Stimulated activated CD8-positive, alpha-beta memory T cell treated with anti-CD3 and anti-CD28 coated beads, Interleukin-15, amount 100 ng/mL, for 4 hours (primary cell): ENCODE data around the gene CA10.

Experiments used
- DNase-seq, 2 donors: peaks; one replicate each; pipeline ENCODE4 v3.0.0-alpha.2; 2020; ENCODE audit warnings: low read depth in 2 of 2

The CA10 gene

DNA sequence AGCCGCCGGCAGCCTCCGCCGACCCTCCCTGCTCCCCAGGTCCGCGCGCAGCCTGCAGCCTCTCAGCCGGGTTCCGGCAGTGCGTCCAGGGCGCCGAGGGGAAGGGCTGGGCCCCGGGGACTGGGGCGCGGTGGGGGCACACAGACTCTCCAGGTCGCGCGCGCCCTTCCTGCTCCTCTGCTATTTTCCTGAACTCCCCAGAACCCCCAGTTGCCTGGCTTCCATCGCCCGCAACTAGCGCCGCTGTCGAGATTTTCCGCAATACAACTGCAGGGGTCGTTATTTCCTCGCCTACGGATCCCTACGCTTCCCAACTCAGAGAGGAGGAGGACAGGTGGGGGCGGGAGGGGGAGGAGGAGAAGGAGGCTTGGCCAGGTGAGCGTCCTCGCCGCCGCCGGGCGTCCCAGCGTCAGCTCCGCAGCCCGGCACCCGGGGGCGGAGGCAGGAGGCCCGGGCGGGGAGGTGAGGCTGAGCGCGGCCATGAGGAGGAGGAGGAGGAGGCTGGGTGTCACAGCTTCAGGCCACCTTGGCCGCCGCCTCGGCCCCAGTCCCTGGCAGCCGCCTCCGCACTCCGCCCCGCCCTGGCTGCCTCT lies at the start of gene CA10:
Gene CA10, minus strand, starts transcription at position 265 of the 593 bp plus-strand sequence.
- DNase-seq, result no peak

DNA sequence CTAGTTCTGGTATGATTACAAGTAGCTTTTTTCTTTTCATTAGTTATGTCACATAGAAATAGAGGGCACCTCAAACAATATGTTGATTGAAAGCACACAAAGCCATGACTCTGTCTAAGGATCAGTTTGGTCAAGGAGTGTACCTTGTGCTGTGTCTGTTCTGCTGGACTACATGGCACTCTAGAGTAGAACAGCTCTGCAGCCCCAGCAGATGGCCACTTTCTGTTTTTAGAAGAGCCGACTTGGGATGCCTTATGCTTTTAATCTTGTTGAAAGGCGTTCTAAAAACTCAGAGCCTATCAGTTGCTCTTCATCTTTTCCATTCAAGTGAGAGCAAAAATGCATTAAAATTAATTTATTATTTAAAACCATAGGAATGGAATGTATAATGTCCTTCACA lies 49.3 kb upstream of the CA10 start:
- DNase-seq, result no peak

DNA sequence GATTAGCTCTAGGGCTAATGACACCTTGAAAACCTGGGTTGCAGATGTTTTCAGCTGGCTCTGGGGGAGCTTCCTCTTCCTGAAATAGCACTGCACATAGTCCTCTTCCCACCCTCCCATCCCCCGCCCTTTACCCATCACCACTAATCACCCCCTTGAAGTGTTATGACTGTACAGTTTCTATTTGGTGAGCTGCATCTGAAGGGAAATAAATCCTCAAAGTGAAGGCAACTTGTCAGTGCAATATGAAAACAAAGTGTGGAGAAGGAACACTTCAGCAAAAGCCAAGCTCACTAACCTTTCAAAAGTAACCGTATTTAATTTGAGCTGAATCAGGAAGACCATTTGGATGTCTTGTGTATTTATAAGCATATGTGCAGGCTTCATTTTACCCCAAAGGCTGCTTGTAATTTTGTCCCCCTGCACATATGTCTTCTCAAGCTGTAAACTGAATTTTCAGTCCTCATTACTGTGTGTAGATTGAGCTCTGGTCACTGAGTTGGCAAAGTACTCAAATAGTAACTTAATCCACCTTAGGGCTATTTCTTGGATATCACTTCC lies 44.1 kb upstream of the CA10 start:
- DNase-seq, result no peak

DNA sequence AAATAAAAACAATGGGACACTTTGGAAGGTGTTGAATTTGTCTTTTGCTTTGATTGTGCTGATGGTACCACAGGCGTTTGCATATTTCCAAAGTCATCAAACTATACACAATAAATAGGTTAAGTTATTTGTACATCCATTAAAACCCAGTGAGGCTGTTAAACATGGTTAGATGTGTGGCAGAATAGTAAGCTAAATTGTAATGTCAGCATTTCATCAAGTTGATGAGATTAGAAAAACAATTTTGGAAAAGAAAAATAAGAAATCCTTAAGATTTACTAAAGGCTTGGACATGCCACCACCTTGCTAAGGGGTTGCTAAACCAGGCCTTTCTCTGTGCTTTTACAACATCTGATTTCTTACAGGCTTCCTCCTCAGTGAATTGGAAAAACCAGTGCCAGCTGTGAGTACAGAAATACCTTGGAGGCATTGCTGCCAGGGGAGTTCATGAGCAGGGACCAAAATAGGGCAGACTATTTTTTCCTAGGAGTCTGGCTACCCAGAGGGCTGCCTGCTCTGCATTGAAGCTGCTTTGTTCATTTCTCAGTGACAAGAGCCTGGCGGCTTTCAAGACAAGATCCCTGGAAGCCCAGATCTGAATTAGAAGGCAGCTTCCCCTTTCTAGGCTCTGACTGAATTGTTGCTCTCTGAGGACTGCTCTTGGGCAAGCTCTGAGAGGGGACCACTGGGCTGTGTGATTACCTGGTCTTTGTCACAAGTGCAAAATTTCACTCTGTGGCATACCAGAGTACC lies 43.4 kb upstream of the CA10 start:
- DNase-seq, result no peak

DNA sequence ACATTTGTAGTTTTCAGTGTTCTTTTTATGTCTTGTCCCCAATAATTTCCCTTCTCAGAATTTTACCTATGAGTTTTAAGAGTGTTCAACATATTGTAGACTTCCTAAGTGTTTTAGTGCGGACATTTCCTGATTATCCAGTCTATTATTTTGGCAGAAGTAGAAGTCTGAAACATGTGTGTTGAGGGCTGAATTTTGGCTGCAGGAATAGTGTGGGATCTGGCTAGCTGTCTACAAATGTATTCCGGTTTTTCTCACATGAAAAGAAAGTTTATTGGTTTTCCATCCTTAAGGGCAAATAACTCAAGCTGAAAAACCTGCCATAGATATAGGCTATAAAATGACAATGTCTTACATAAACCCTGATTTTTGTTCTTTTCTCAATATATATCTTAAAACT lies 33.0 kb upstream of the CA10 start:
- DNase-seq, result no peak

DNA sequence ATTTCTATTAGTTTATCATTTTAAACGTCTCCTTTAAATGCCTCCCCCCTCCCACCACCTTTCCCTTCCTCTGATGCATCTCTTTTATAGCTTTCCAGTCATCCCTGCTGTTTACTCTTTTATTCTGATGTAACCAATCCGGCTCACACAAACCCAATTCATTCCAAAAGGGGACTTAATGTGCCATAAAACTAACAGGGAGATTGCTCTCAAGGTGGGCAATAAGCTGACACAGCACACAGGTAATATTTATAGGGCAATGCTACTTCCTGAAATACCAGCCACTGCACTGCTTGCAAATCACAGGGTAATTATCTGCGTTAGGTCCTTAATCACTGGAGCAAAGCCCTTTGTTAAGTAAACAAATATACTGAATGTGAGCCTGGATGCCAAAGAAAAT lies 23.3 kb upstream of the CA10 start:
- DNase-seq, result no peak

DNA sequence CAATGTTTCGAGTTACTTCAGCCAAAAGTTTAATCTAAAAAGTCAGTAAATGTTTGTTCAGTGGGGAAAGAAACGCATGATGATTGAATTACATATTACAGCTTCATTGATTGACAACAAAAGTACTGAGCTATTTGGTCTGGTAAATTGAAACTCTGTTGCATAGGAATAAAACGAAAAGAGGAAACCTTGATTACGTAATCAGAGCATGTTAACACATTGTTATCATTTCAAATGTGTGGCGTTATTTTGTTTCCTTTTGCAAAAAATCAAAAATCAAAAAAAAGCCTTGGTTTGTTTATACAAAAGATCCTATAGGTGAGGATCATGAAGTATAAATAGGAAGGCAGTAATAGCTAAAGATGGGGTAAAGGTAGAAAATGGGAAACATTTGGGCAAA lies 19.5 kb upstream of the CA10 start:
- DNase-seq, result no peak

DNA sequence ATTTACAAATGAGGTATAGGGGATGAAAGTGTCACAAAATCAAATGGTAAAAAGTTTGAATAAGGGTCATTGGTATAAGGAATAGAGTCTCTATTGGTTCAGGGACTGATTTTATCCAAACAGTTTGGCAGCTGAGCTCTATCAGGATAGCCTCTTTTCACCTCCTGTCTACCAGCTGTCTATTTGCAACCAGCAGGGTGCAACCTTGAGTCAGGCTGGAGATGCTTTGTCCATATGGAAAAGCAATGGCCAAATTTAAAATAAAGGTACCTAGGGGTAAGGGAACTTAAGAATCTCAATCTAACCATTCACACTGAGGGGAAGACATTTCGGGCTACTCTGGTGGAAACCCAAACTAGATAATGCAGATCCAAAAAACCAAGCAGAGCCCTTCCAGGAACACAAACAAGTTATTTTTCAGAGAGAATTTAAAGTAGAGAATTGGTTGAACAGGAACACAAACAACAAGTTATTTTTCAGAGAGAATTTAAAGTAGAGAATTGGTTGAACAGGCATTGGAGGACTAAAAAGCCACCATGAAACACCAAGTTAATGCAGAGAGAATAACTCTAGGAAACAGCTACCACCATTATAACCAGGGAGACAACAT lies 12.6 kb upstream of the CA10 start:
- no peak for DNase-seq

DNA sequence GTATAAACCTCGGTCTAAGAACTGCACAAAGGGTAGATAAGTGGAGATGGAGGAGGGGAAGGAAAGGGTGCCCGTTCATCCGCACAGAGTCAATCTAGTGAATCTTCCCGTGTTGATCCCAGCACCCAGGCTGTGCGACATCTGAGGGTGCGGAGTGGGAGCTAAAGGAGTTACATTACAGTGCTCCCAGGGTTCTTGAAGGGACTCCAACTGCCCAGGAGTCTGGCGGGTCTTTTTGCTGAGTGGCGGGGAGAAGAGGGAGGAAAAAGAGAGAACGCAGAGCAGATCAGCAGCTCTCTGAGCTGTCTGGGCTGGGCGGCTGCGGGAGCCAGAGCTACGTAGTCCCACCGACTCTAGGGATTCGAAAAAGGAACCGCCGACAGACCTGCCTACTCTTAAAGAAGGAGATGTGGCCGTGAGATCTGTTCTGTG lies 1.6 kb upstream of the CA10 start:
- no peak for DNase-seq

DNA sequence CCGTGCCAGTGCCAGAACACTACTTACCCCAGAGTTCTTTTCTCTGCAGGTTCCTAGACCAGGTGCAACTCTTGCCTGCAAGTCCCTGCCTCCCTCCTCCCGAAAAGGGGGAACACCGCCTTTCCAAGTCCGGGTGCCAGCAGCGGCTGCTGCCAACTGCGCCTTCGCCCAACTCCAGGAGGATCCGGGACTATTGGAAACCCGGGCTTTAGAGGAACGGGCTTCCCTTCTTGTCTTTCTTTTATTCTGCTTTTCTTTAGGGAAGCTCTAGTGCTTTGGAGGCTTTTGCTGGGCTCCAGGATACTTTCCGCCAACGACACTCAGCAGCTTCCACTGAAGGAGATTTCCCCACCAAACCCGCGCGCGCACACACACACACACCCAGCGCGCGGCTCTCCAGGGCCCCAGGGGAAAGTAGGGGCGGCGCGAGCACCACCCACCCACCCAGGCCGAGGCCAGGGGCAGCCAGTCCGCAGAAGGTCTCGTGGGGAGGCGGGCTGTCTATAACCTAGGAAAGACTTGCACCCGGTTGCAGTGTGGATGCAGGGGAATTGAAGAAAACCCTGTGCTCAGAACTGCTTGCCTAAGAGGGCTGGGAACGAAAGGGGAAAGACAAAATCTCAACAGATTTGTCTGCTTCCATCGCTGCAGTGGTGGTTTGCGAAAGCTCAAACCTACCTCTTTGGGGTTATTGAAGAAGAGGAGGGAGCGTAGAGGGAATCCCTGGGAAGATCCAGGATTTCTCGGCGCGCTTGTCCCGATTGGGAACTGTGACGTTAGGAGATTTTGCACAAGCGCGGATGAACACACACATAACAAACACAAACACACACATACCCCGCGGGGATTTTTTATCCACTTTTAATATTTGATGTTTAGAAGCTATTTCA lies 977 bp upstream of the CA10 start:
- no peak for DNase-seq

DNA sequence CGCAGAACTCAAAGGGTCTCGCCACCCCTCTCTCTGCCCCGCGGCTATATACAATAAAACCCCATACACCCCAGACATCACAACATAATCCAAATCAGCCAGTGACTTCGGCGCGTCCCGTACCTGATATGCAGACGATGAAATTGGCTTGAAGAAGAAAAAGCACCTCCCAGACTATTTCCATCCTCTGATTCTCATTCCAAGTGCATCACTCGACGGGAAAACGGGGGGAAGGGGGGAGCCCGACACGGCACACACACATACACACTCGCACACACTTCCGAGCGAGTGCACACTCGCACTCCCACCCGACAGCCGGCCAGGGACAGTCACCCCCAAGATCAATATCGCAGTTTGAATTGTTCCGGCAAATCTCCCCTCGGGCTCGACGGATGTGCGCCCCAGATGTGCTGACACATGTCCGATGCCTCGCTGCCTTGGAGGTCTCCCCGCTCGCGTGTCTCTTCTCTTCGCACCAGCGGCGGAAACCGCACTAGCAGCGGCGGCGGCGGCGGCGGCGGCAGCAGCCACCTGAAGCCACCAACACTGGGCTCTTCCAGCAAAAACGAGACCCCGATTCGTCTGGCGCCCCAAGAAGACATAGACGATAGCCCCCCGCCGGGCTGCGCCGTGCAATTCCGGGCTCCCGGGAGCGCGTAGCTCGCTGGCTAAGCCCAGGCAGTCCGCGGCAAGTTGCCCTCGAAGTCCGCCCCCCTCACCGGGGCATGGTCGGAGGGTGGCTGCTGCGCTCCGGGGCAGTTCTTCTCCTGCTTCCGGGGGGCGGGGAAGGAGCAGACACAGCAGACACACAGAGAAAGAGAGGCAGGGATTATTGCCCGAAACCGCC lies 688 bp downstream of the CA10 start:
- DNase-seq, result no peak

DNA sequence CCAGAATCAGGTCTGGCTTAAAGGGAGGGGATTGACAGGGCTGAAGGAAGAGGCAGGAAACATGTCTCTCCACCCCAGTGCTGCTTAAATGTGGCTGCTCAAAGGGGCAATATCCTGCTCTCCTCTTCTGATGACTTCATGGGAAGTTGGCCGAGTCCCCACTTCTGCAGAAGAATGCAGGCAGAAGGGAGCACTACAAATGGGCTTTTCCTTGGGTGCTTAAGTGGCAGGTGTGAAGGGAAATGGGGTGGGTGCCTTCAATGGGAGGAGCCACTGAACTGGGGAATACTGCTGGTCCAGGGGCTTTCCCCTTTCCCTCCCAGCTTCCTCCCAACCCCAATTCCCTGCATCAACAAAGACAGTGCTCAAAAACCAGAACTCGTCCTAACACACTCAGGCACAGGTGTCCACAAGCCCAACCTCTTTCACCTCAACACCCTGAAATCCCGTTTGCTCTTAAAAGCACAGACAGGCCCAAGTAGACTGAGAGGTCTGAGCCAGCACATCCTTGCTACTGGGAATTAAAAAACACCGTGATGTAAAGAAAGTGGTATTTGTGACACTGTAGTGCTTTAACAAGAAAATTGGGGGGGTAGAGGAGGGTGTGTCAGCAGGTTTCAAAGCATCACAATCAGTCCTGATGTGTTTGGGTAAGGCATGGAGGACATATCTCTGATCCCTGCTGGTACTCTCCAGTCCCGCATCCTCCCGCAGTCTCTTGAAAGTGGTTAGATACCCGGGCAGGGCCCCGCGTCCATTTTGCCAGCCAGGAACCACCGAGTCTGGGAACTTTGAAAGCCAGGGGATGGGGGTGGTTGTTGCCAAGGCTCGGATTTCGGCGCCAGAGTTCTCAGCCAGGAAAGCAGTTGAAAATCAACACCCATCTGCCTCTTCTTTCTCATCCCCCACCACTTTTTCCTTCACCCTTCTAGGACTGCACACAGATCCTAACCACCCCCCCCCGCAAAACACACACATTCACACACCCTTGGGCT lies 1.6 kb downstream of the CA10 start:
- DNase-seq, result no peak

DNA sequence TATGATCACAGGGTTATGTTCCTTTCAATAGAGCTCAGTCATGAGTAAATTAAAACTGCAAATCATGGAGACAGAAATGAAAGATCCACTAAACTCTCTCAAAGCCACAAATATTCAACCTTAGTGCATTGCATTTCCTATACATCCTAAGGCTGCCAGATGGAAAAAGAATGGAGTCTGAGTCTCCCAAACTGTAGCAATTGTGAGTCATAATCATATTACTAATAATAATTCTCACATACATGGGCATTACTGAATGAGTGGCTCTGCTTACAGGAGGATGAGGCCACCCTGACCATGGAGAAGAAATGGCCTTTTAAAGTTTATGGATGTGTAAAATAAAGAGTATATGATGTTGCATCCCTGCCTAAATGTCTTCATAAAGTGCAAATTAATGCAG lies 3.2 kb downstream of the CA10 start:
- no peak for DNase-seq

DNA sequence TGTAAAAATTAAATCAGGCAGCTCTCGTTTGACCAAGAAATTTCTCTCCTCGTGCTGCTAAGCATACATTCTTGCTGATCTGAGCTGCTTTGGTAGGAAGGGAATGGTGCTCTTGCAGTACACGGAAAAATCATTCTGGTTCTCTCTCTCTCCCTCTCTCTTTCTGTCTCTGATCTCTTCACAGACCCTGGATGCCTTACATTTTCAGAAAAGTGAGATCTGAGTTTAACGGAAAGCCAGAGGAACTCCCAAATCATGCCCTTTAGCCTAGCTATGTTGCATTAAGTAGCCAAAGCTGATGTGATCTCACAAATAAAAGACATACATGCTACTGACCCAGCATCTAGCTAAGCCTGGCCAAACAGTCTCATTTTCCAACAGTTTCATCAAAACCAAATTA lies 4.0 kb downstream of the CA10 start:
- no peak for DNase-seq

DNA sequence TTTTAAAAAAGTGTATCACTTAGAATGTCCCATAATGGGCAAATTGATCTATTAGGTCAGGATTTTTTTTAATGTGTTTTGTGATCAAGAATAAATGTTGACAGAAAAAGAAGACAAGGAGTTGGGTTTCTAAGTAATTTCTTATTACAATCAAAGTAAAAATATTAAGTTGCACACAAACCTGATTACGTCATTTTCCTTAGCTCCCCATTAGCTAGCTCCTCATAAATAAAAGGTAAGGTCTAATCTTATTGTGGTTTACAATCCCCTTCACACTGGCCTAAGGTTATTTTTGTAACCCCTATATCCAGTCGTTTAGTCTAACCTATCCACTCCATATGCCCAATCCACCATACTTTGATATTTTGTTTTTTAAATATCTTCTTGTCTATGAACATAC lies 7.6 kb downstream of the CA10 start:
- no peak for DNase-seq

DNA sequence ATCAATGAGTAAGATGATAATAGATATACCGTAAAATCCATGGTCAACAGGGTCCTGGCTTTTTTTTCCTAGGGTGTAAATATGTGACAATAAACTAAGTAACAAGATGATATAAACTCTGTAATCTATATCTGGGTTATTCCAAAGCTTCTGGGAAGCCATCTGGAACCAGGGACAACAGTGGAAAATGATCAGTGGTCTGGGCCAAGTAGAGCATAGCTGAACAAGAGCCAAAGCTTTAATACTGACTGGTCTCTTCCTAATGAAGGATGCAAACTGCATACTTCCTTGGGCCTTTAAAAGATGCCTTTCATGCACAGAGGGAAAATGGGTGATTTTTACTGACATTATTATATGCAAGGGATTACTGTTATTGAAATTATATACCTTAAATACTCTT lies 8.9 kb downstream of the CA10 start:
- no peak for DNase-seq

DNA sequence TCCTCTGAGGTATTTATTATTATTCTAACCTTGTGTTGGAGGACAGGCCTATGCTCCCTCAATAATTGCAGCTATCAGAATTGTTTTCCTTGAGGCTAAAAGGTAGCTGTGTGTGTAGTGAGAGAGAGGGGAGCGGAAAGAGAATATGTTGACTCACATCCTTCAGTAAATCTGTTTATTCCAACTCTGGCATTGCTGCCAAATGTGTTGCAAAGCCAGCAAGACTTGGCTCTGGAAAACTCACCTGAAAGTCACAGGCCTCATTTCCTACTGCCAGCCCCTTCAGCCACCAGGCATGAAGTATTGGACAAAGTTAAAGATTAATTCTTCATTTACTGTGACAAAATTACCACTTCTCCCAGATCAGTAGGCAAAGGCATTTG lies 9.6 kb downstream of the CA10 start:
- no peak for DNase-seq

DNA sequence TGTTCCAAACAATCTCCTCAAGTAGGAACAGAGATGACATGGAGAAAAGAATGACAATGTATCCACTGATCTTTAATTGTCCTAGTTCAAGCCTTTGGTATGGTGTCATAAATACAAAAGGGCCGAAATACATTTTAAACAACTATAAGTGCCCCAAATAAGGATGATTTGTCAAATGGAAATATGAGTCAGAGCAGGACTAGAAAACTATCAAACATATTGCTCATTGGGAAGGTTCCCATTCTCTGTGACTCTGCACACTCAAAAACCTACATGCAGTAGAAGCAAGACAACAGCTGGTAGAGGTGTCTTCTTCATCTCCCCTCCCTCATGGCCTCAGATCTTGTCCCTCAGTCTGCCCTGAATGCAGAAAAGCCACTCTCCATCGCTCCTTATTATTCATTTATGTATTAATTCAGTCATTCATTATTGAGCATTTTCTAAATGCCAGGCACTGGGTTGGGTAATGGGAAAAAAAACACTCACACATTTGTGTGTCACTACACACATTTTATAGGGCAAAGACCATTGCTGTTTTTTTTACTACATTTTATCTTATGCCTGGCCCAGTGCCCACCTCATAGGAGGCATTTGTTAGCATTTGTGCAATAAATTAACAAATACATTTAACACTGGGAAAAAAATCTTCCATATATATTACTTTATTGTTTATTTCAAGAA lies 10.1 kb downstream of the CA10 start:
- DNase-seq, result no peak

DNA sequence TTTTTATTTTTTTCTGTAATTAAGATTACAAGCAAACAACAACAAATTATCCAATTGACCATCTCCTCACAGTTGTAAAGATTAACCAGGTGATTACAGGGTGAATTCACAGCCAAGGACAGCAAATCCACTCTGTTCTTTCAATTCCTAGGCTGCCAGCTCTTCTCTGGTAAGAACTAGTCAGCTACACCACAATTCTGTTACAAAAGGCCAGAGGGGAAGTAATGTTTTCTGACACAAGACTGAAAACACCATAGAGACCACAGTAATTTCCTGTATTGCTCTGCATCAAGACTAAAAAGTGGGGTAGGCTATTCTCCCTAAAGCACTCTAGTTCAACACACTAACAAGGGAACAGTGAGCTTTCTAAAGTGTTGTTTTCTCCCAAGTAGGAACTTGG lies 10.6 kb downstream of the CA10 start:
- no peak for DNase-seq
